Gastrocnemius medialis (tissue), 4 donors: ENCODE measurements around the gene DDX56. TPM values are rescaled to one million over a fixed set of nuclear protein-coding genes. Genes with fewer than 3 reads are reported as not detected.
A peak's percentile ranks its signal among the peaks of the same experiment; 100 is the strongest.

ENCODE experiments used
- ATAC-seq, 2 donors: fragments of 150-250 bp; one replicate each; pipeline ENCODE4 v1.9.1; 2016
- DNase-seq, 2 donors: peaks; one replicate each; pipeline ENCODE4 v3.0.0-alpha.2; 2019
- H3K27ac ChIP-seq, 4 donors: fragments of 200-600 bp; sonication (generic); 1 replicate in 1 of 4; 2 replicates in 3 of 4; pipeline ENCODE4 v1.5.1; 2016 to 2018; ENCODE audit warnings: mild to moderate bottlenecking in 2 of 4, moderate library complexity in 1 of 4
- H3K27me3 ChIP-seq, 3 donors: fragments of 200-600 bp; sonication (generic) in 2 of 3; 1 replicate in 1 of 3; 2 replicates in 2 of 3; pipeline versions ENCODE4 v1.5.1 to v1.6.0; 2016 to 2019; ENCODE audit warnings: mild to moderate bottlenecking in 1 of 3, moderate library complexity in 1 of 3
- H3K36me3 ChIP-seq, 2 donors: fragments of 200-600 bp; sonication (generic) in 1 of 2; one replicate each; pipeline ENCODE4 v1.5.1; 2017 to 2018
- H3K4me1 ChIP-seq, 2 donors: fragments of 200-600 bp; sonication (generic) in 1 of 2; one replicate each; pipeline ENCODE4 v1.5.1; 2016 to 2017; ENCODE audit warnings: mild to moderate bottlenecking in 2 of 2
- H3K4me3 ChIP-seq, 4 donors: fragments of 200-600 bp; sonication (generic) in 3 of 4; 1 replicate in 1 of 4; 2 replicates in 3 of 4; pipeline ENCODE4 v1.5.1; 2016 to 2019; ENCODE audit warnings: mild to moderate bottlenecking in 2 of 4
- H3K9me3 ChIP-seq, 3 donors: fragments of 200-600 bp; sonication (generic) in 2 of 3; 1 replicate in 1 of 3; 2 replicates in 2 of 3; pipeline ENCODE4 v1.5.1; 2016 to 2019
- POLR2A ChIP-seq, 2 donors: fragments of 450-650 bp; IDR thresholded peaks; one replicate each; pipeline ENCODE4 v1.6.1; 2017; ENCODE audit warnings: antibody characterized with exemption in 2 of 2, mild to moderate bottlenecking in 2 of 2, moderate library complexity in 2 of 2
- in situ Hi-C, 4 donors: fragments of 200-750 bp; cut with MboI; loops; one replicate each; pipeline versions ENCODE4 v1.15.0 to v1.8.0; 2017; ENCODE audit warnings: low sequenced_read_pairs in 4 of 4
- intact Hi-C: fragments of 100-400 bp; cut with DNase I; formaldehyde crosslinking; loops from one replicate; pipeline ENCODE4 v1.15.1; 2023; ENCODE audit warnings: low total_unique reads
- total RNA-seq, 4 donors: library from RNA; depleted of rRNA; stranded (reverse); fragments of >200 nt; gene quantifications; one replicate each; pipeline versions ENCODE4 v1.1.0 to v1.2.3, GENCODE V29; 2016
- TF ChIP-seq, protein P1 (sequence below), 5 experiments: fragments of 450-650 bp in 3 of 5; fragments of 200-600 bp in 2 of 5; sonication (generic) in 2 of 5; IDR thresholded peaks in 4 of 5; conservative IDR thresholded peaks in 1 of 5; 1 replicate in 4 of 5; 2 replicates in 1 of 5; pipeline ENCODE4 v1.5.1; 2016 to 2019; ENCODE audit warnings: antibody characterized with exemption in 5 of 5, mild to moderate bottlenecking in 3 of 5, moderate library complexity in 3 of 5

The DDX56 gene
- total RNA-seq, 4 donors from 2014 or later = 57.7 to 73.2 (median 66.1) TPM

DNA sequence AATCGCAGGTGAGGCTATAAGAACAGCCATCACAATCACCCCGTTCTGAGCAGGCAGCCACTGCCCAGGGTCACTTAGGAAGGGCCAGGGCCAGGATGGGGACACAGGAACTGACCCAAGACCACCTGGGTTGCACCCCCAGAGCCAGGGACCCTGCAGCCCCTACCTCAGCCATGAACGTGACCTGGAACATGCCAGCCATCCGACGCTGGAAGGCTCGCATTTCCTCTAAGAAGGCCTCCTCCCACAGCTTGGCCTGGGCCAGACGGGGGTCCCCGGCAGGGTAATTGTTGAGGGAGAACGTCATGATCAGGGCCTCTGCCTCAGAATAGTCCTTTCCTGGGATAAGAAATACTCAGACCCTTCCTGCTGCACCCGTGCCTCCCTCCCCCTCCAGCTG lies 37.6 kb downstream of the DDX56 start:
- H3K27me3 ChIP-seq = no peaks in the 10 kb centered on the region
- no peaks in the 10 kb centered on the region for H3K9me3 ChIP-seq
- no peaks in the 10 kb centered on the region for H3K36me3 ChIP-seq
- no peak overlapping the region for H3K27ac ChIP-seq
- intact Hi-C loops = no loop called here
- in situ Hi-C loops = no loop called here
- DNase-seq (no peak), ATAC-seq (no peak)
- TF ChIP-seq, protein P1, sequence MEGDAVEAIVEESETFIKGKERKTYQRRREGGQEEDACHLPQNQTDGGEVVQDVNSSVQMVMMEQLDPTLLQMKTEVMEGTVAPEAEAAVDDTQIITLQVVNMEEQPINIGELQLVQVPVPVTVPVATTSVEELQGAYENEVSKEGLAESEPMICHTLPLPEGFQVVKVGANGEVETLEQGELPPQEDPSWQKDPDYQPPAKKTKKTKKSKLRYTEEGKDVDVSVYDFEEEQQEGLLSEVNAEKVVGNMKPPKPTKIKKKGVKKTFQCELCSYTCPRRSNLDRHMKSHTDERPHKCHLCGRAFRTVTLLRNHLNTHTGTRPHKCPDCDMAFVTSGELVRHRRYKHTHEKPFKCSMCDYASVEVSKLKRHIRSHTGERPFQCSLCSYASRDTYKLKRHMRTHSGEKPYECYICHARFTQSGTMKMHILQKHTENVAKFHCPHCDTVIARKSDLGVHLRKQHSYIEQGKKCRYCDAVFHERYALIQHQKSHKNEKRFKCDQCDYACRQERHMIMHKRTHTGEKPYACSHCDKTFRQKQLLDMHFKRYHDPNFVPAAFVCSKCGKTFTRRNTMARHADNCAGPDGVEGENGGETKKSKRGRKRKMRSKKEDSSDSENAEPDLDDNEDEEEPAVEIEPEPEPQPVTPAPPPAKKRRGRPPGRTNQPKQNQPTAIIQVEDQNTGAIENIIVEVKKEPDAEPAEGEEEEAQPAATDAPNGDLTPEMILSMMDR (IDR thresholded peaks at IDR 0.05 in 4 of 5, conservative IDR thresholded peaks at IDR 0.05 in 1 of 5) = no peak
- no peak for TF ChIP-seq POLR2A (IDR thresholded peaks at IDR 0.05)
- no peaks in the 10 kb centered on the region for H3K4me1 ChIP-seq
- H3K4me3 ChIP-seq = no peak overlapping the region

DNA sequence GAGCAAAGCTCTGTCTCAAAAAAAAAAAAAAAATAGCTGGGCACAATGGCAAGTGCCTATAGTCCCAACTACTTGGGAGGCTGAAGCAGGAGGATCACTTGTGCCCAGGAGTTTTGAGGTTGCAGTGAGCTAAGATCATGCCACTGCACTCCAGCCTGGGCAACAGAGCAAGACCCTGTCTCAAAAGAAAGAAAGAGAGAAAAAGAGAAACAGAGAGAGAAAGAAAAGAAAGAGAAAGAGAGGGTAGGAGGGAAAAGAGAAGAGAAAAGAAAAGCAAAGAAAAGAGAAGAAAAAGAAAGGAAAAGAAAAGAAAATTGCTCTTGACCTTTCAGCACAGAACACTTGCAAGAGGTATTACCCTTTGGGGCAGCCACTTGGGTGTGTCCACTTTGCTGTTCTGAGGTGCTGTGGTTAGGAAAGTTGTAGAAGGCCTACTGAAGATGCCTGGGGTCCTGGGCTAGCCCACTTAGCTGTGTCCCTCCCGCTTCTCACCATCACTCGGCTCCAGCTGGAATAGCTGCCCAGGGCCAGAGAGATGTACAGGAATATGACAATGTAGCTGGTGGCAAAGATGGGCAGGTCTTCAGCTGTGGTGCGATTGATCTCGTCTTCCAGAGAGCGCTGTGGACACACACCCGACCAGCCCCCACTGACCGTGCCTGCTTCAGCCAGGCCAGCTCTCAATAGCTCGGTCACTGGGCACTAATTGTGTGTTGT lies 38.2 kb downstream of the DDX56 start:
- no peaks in the 10 kb centered on the region for H3K27me3 ChIP-seq
- no peak overlapping the region for H3K4me3 ChIP-seq
- H3K9me3 ChIP-seq = no peaks in the 10 kb centered on the region
- no peak for DNase-seq
- ATAC-seq = no peak
- H3K36me3 ChIP-seq = no peaks in the 10 kb centered on the region
- intact Hi-C loops = no loop called here
- TF ChIP-seq, protein P1 (IDR thresholded peaks at IDR 0.05 in 4 of 5, conservative IDR thresholded peaks at IDR 0.05 in 1 of 5) = no peak
- no peak for TF ChIP-seq POLR2A (IDR thresholded peaks at IDR 0.05)
- no peaks in the 10 kb centered on the region for H3K4me1 ChIP-seq
- in situ Hi-C loops = no loop called here
- no peak overlapping the region for H3K27ac ChIP-seq

DNA sequence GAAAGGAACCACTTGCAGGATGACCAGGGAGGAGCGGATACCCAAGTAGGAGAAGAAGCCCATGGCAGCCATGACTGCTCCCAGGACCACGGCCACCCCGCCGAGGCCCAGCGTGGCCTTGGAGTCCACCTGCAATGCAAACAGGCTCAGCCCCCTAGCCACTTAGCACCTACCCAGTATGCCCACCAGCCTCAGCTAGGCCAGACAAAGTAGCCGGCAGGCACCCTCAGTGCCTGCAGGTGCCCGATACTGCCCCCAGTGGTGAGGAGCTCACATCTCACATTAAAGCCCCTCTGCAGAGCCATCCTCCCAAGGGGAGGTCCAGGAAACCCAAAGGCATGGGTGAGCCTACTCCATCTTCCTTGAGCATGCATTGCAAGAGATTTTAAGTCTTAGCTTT lies 39.2 kb downstream of the DDX56 start:
- no peak overlapping the region for H3K27ac ChIP-seq
- no peaks in the 10 kb centered on the region for H3K36me3 ChIP-seq
- no peak overlapping the region for H3K4me3 ChIP-seq
- TF ChIP-seq, protein P1 (IDR thresholded peaks at IDR 0.05 in 4 of 5, conservative IDR thresholded peaks at IDR 0.05 in 1 of 5) = peak in 3 of 5 experiments; percentile 19 to 47 (median 37)
- no peak for TF ChIP-seq POLR2A (IDR thresholded peaks at IDR 0.05)
- no peaks in the 10 kb centered on the region for H3K4me1 ChIP-seq
- H3K27me3 ChIP-seq = no peaks in the 10 kb centered on the region
- in situ Hi-C loops (no loop called here), intact Hi-C loops (no loop called here)
- no peak for ATAC-seq
- H3K9me3 ChIP-seq = no peaks in the 10 kb centered on the region
- DNase-seq = no peak

DNA sequence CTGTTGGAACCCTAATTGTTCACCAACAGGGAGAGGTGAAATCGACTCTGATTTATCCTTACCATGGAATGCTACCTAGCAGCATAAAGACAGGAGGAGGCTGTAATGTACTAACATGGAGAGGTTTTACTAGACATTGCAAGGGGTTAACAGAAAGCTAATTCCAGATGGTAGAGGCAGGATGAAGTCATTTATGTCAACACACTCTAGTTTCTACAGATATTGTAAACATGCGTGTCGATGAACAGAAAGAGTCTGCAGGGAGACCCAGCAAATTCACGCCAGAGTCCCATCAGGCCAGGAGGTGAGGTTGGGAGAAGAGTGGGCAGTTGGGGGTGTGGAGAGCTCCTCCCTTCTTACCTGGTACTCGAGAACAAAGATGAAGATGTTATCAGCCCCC lies 39.6 kb downstream of the DDX56 start:
- H3K27me3 ChIP-seq = no peaks in the 10 kb centered on the region
- ATAC-seq (no peak), DNase-seq (no peak)
- H3K4me1 ChIP-seq = no peaks in the 10 kb centered on the region
- H3K4me3 ChIP-seq = no peak overlapping the region
- TF ChIP-seq POLR2A (IDR thresholded peaks at IDR 0.05) = no peak
- TF ChIP-seq, protein P1 (IDR thresholded peaks at IDR 0.05 in 4 of 5, conservative IDR thresholded peaks at IDR 0.05 in 1 of 5) = no peak
- no peaks in the 10 kb centered on the region for H3K36me3 ChIP-seq
- intact Hi-C loops = no loop called here
- in situ Hi-C loops = no loop called here
- H3K27ac ChIP-seq = no peak overlapping the region
- H3K9me3 ChIP-seq = no peaks in the 10 kb centered on the region
